NCI-H345 treated with DMSO at 0.1 percent for 48 hours (cell line): ENCODE data around the gene GZMH.
"Not testable (repeated sequence)": the region's sequence is repeated elsewhere in the genome, so short reads cannot be mapped to it uniquely, and the experiment has no call there.

Experiments used
- DNase-seq: peaks from one replicate; lab custom pipeline; 2025; ENCODE audit not compliant: unreplicated experiment; lab: John Stamatoyannopoulos, UW

GZMH gene, protein sequence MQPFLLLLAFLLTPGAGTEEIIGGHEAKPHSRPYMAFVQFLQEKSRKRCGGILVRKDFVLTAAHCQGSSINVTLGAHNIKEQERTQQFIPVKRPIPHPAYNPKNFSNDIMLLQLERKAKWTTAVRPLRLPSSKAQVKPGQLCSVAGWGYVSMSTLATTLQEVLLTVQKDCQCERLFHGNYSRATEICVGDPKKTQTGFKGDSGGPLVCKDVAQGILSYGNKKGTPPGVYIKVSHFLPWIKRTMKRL

DNA sequence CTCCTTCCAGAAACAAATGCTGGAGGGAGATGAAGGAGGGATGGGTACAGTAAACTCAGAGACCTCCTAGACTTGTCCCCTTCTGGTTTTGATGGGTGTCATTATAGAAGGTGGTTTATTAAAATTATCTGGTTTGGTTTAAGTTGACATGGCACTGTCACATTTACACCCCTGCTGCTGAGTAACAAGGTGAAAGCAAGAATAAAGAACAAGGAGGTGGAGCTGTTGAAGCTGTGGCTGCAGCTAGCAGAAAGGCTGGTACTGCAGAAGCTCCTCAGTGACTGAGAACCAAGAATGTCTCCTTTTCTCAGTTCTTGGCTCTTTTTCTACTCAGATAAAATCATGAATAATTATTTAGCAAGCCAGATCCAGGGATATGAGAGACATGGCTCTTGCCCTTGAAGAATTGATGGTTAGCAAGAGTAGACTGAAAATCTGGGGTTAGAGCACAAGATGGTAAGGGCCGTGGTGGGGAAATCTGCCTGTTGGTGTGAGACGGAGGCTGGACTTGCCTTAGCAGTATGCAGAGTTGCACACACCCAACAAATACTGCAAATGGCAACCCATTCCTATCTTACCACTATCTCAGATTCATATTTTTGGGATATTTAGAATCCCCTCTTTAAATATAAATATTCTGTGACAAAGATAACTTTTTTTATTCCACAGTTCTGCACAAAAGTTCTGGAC, at the start of gene GZMH:
Gene GZMH, minus strand, starts transcription at position 31 of the 690 bp plus-strand sequence. CDS start 72 bp downstream, outside the sequence.
- no peak for DNase-seq

- not testable (repeated sequence) for DNase-seq
Measured at GRCh38 chr14:24648361-24648760, 38.9 kb upstream of the GZMH start.

DNA sequence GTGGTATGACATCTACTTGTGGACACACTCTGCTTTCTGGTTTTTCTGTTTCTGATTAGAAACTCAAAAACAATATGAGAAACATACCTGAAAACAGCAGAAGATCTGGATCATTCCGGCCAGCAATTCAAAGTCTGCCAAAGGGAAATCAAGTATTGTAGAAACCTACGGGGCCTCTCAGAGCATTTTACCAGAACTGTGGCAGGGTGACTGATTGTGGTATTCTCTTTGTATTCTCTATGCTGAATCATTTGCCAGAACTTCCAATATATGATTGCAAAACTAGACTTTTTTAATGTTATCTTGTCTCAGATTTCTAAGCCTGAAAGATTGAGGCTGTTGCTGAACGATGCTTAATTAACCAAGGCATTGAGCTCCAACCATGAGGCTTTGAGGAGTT, 30.4 kb upstream of the GZMH start:
- DNase-seq, result no peak

DNA sequence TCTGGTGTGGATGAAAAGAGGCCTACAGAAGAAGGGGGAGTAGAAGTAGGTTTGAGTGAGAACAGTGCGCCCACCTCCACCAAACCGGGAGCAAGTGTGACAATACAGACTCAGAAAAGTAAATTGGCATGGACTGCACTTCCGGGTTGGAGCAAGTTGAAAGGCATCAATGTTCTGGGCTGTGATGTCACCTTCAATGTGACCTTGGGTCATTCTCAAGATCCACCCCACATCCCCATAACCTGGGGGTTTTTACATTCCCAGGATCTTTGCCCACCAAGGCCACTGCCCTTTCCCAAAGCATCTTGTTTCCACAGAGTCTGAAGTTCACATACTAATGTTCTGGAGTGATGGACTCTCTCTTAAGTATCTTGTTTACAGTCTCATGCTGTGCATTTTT, 29.8 kb upstream of the GZMH start:
- no peak for DNase-seq

DNA sequence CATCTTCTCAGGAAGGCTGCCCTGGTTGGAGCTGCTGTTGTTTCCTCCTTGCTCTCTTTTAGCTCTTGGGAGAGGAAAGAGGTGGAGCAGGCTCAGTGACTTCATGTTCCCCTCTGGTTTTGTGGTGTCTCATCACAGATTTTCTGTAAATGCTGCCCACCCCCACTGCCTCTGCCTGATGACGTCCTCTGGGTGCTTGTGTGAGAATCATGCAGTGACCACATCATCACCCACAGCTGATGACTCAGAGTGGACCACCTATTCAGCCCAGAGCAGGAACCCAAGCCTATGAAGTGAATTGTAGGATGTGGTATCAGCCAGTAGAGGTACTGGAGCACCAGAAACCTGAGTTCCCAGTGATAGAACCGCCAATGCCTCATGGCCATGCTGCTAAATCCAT, 24.7 kb upstream of the GZMH start, which contains the start of gene GZMB:
Gene GZMB, minus strand, starts transcription at position 33 of the 400 bp plus-strand sequence. Its CDS starts 30 bp downstream, at position 3.
- no peak for DNase-seq

- no peak for DNase-seq
Measured at GRCh38 chr14:24633353-24633752, 23.9 kb upstream of the GZMH start.

DNA sequence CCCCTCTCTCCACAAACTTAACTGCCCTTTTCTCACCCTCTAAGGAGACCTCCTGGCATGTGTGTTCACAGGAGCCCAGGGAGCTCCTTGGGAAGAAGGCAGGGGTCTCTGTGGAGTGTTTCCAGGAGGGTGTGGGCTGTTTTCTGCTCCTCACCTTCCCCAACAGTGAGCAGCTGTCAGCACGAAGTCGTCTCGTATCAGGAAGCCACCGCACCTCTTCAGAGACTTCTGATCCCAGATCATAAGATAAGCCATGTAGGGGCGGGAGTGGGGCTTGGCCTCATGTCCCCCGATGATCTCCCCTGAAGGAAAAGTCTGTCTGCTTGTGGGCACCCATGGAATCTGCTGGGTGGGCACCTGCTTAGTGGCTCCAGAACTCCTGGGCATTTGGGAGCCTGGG, 23.3 kb upstream of the GZMH start:
- DNase-seq, result no peak

DNA sequence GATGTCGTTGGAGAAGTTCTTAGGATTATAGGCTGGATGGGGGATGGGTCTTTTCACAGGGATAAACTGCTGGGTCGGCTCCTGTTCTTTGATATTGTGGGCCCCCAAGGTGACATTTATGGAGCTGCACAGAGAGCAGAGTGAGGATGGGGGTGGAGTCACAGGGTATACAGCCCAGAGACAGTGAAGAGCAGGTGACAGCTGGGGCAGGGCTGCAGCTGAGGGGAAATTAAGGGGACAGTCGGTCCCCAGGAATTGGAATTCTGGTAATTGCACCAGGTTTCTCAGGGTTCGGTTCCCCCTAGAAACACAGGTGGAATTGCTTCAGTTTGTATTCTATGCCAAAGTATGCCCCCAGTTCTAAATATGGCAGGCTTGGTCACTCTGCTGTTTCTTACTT, 22.9 kb upstream of the GZMH start:
- DNase-seq, result no peak

GRCh38 chr14:24631749-24632335, 22.4 kb upstream of the GZMH start:
- no peak for DNase-seq

DNA sequence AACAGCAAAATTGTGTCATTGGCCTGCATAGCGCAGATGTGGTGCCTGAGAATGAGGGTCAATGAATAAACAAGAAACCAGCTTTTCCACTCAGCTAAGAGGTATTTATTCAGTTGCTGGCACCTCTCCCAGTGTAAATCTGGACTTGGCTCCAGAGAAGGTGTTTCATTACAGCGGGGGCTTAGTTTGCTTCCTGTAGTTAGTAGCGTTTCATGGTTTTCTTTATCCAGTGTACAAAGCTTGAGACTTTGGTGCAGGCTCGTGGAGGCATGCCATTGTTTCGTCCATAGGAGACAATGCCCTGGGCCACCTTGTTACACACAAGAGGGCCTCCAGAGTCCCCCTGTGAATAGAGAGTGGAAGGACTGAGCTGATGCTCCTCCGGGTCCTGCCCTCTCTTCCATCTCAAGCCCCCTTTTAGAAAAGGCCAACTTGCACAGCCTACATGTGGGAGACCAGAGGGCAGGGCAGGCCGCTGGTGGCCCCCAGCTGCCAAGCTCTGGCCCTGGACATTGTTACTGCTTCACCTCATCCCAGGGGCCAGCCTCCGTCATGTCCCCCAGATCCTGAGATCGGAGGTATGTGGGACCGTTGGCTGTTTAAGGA, 21.5 kb upstream of the GZMH start:
- peak; percentile 59 for DNase-seq

DNA sequence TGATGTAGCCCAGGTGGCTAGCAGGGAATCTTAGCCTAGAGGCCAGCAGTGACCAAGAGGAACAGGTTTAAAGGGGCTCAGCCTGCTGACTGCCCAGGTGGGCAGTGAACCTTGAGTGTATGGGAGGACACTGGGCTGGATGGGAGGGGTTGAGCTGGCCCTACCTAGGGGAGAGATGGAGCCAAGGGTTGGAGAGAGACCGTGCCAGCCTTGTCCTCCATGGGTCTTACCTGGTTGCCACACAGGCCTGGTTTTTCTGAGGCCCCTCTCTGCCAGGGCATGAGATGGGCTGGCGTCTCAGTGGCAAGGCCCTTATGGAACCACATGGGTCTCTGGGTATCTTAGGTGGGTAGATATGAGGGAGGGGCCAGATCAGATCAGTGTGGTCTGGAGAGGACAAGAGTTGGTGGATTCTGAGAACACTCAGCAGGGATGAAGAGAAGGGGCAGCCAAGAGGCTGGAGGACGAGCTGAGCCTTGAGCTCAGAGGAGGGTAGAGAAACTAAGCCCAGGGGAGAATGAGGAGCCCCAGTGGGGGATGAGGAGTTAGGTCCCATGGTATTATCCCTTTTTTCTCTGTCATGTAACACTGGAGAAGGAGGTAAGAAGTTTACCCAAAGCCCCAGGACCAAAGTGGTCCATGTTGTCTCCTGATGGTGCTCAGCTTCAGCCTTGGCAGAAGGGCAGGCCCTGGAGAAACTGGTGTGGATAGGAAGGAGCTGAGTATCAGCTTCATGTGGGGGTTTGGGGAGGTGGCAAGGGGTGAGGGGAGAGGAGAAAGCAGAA, 20.8 kb upstream of the GZMH start:
- DNase-seq, result no peak

GRCh38 chr14:24629521-24629920, 20.0 kb upstream of the GZMH start:
- no peak for DNase-seq

GRCh38 chr14:24613747-24614146, 4.3 kb upstream of the GZMH start:
- DNase-seq, result no peak

DNA sequence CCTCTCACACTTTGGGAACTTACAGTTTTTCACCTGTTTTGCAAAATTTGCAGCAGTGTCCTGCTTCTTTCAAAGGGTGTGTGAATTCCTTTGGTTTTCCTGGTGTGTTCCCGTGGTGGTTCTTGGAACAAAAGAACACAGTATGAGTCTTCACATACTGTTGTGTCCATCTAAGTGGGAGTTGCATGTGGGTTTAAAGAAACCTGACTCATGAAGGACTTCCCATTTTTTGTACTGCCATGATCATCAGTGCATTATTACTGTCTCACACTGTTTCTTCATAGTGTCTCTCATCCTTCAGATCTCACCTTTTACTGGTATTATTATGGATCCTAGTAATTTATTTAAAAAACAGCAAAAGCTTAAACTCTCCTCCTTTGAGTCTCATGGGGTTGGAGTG, 3.8 kb upstream of the GZMH start:
- DNase-seq, result no peak

- no peak for DNase-seq
Measured at GRCh38 chr14:24612196-24612595, 2.7 kb upstream of the GZMH start.

GRCh38 chr14:24607635-24608514, 1.6 kb downstream of the GZMH start:
- no peak for DNase-seq

GRCh38 chr14:24607081-24607480, 2.4 kb downstream of the GZMH start:
- no peak for DNase-seq

DNA sequence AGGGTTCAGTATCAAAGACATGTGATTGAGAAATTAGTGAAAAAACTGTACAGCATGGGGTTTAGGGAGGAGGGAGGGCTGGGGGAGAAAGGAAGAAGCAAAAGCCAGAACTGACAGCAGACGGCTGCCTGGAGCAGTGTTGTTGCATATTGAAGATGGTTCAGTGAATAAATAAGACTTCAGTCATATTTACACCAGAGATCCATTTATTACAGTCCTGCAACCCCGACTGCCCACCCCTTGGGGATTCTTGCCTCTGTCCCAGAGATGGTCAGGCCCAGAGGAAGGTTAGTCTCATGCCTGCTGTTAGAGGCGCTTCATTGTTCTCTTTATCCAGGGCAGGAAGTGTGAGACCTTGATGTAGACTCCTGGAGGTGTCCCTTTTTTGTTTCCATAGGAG, 3.2 kb downstream of the GZMH start:
- DNase-seq, result no peak

DNA sequence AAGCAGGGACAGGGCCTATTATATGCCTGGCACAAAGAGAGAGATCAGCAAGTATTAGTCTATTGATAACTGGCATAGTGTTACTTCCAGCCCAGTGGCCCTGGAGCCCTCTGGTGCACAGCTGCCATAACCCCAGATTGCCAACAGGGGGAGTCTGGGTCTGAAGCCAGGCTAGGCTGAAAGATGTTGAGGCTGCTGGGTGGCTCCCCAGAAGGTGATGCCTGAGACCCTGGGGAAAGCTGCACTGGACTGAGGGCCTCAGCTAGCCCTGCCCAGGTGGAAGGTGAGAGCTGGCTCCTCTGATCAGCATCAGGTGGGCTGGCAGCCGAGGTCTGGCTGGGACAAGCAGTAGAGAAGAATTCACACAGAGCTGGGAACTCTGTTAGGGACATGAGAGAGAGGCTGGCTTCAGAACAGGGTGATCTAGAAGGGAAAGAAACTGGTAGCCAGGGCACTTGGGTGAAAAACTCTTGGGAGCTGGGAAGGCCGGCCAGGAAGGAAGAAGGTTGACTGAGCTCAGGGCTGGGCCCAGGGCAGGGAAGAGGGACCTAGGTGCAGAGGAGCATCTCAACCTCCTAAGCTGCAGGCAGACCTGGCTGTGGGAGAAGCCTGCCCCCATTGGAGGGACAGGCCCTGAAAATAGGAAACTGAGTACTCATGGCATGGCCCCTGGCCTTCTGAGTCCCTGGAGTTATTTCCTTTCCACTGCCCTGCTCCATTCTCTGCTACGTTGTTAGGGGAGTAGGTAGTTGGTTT, 3.9 kb downstream of the GZMH start:
- DNase-seq, result no peak
